ENCODE data around the gene SOX30.
"Not testable (repeated sequence)": the region's sequence is repeated elsewhere in the genome, so short reads cannot be mapped to it uniquely, and the experiment has no call there.

The SOX30 gene

DNA sequence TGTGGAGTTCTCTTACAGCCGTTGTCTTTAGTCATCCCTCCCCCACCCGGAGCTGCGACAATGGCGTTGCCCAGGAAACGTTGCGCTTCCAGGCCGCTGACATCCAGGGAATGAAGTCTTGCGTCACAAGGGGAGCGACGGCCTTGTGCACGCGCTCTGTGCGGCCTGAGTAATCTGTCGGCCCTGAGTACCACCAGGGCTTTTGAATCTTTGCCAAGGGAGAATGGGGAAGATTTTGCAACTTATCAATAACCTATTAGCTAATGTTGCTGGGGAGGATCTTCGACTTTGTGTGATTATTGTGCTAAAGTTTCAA, at the start of gene SOX30:
SOX30 (minus strand) TSS at position 62 of the 316 bp plus-strand sequence. CDS start 360 bp downstream, outside the sequence.
- ChIA-PET POLR2A (no interaction called here), CTCF (no interaction called here)
- H3K4me3 ChIP-seq (ENCODE audit: low read depth, low read length): peak within 1 kb of the TSS; percentile 44
- TF ChIP-seq, protein P1, sequence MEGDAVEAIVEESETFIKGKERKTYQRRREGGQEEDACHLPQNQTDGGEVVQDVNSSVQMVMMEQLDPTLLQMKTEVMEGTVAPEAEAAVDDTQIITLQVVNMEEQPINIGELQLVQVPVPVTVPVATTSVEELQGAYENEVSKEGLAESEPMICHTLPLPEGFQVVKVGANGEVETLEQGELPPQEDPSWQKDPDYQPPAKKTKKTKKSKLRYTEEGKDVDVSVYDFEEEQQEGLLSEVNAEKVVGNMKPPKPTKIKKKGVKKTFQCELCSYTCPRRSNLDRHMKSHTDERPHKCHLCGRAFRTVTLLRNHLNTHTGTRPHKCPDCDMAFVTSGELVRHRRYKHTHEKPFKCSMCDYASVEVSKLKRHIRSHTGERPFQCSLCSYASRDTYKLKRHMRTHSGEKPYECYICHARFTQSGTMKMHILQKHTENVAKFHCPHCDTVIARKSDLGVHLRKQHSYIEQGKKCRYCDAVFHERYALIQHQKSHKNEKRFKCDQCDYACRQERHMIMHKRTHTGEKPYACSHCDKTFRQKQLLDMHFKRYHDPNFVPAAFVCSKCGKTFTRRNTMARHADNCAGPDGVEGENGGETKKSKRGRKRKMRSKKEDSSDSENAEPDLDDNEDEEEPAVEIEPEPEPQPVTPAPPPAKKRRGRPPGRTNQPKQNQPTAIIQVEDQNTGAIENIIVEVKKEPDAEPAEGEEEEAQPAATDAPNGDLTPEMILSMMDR (IDR thresholded peaks at IDR 0.05; ENCODE audit: insufficient read depth, low read length, missing control alignments): no peak
- DNase-seq (ENCODE audit: low read depth, low spot score): no peak

DNA sequence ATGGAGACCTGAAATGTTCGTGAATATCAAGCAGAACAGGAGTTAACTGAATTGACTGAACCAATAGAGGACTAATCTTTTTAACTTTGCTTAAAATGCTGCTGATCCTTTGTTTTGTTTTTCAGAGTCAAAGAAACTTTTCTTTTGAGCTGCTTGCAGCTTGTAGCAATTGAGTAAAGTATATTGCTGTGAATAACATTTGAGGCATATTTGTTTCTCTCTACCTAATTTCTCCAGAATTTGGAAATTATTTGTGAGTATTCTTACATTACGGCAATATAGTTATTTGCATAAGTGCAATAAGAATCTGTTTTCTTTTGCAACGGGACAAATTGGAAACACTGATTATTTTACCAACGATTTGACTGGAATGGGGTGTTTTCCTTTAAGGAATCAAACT, 46.4 kb upstream of the SOX30 start:
- CTCF ChIA-PET; DNase-seq (ENCODE audit: low read depth, low spot score); H3K4me3 ChIP-seq (ENCODE audit: low read depth, low read length); POLR2A ChIA-PET: not testable (repeated sequence)

DNA sequence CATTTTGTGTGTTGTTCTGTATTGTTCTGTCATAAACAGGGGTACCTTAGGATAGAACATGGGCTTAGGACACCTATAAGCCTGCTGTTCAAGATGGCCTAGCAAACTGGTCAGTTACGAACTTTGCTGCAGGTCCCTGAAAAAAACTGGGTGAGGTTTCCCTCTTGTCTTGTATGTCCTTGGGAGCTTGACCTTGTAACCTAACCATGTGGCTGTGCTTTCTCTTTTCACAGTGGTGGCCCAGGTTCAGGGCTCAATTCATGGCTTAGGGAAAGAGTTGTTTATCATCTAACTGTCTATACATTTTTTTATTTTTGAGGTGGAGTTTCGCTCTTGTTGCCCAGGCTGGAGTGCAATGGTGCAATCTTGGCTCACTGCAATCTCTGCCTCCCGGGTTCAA, 43.9 kb upstream of the SOX30 start:
- POLR2A ChIA-PET: not testable (repeated sequence)

DNA sequence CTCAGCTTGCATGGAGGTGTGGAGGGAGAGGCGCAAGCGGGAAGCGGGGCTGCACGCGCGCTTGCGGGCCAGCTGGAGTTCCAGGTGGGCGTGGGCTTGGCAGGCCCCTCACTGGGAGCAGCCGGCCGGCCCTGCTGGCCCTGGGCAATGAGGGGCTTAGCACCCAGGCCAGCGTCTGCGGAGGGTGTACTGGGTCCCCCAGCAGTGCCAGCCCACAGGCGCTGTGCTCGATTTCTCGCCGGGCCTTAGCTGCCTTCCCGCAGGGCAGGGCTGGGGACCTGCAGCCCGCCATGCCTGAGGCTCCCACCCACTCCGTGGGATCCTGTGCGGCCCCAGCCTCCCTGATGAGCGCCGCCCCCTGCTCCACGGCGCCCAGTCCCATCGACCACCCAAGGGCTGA, 41.6 kb upstream of the SOX30 start:
- CTCF ChIA-PET; POLR2A ChIA-PET; DNase-seq (ENCODE audit: low read depth, low spot score); H3K4me3 ChIP-seq (ENCODE audit: low read depth, low read length): not testable (repeated sequence)

More for the DNA sequence above, 43.9 kb upstream of the SOX30 start:
- not testable (repeated sequence) for H3K4me3 ChIP-seq (ENCODE audit: low read depth, low read length); DNase-seq (ENCODE audit: low read depth, low spot score)
- CTCF ChIA-PET: interaction anchor here (1.0 kb wide), 2 partner anchors 10 to 20 kb away, joined by 3 to 4 read pairs; no protein-coding TSS in a partner anchor

DNA sequence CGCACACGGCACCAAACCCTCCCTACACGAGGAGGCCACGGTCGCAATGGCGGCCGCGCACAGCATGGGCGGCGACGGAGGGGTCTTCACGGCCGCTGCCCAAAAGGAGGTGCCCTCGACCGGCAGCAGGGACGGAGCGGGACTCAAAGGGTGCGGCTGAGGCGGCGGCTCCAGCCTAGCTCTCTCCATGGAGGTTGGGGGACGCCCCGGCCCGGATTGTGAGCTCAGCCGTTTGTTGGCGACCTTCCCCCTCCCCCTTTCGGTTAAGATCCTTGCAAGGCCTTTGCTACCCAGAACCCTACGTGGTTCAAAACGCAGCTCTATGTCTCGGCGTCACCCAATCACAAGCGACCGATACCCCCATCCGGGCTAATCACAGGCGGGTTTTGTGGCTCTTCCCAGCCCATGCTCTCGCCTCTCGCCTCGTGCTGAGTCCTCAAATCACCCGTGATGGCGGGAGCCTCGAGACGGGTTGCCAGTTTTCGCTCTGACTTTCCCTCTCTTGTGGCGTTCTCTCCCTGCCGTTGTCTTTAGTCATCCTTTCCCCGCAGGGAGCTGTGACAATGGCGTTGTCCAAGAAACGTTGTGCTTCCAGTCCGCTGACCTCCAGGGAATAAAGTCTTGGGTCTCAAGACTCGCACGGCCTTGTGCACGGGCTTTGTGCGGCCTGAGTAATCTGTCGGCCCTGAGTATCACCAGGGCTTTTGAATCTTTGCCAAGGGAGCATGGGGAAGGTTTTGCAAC, 38.6 kb upstream of the SOX30 start:
- DNase-seq (ENCODE audit: low read depth, low spot score): no peak
- TF ChIP-seq, protein P1 (IDR thresholded peaks at IDR 0.05; ENCODE audit: insufficient read depth, low read length, missing control alignments): no peak
- CTCF ChIA-PET: interaction anchor here (0.6 to 1.7 kb wide), 3 partner anchors 9 to 319 kb away, joined by 3 to 5 read pairs (median 4); no protein-coding TSS in a partner anchor
- POLR2A ChIA-PET: no interaction called here
- no peak overlapping the region; the same call in 1 of the 2 replicates for H3K4me3 ChIP-seq (ENCODE audit: low read depth, low read length)

DNA sequence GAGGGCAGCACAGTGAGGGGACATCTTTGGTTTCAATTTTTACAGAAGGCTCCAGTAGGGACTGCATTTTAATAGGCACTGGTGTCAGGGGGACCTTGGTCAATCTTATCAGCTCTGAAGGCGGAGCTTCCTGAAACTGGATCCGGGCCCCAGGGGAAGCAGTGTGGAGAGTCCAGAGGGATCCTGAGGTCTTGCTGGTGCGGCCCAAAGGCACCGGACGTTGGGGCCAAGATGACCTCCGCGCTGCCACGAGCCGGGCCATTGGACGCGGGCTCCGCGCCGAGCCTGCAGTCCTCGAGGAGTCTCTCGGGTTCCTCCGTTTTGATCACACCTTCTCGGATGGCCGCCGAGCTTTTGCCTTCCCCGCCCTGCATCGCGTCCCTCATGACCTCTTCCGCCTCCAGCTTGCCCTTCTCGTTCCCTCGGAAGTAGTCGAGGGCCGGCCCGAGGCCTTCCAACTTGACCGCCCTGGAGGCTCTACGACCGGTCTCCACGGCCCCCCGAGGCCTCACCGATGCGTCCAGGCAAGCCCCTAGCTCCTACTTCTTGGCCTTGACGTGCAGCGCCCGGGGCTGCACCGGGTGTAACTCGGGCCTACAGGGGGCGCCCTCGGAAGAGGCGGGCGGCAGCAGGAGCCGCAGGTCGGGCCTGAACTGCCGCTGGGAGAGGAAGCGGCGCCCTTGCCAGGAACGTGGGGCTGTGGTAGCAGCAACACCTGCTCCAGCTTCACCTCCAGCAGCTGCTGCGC, 37.9 kb upstream of the SOX30 start:
- POLR2A ChIA-PET: no interaction called here
- TF ChIP-seq, protein P1 (IDR thresholded peaks at IDR 0.05; ENCODE audit: insufficient read depth, low read length, missing control alignments): no peak
- CTCF ChIA-PET: no interaction called here
- no peak for DNase-seq (ENCODE audit: low read depth, low spot score)
- no peak overlapping the region; the same call in 1 of the 2 replicates for H3K4me3 ChIP-seq (ENCODE audit: low read depth, low read length)

DNA sequence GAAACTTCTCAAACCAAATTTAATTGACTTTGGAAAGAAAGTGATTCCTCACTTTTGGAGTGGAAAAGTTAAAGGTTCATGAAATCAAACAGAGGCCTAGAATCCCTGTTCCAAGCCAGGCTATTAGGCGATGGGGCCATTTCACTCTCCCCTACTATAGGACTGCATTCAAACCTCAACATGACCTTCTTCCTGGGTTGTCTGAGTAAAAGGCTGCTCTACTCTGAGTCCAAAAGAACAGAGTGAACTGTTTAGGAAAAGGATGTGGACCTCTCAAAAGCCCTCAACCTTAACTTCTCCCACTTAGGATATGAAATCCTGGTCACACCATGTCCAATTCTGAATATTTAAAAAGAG, 34.9 kb upstream of the SOX30 start:
- H3K4me3 ChIP-seq (ENCODE audit: low read depth, low read length): no peak overlapping the region
- ChIA-PET CTCF (no interaction called here), POLR2A (no interaction called here)
- DNase-seq (ENCODE audit: low read depth, low spot score): no peak
- TF ChIP-seq, protein P1 (IDR thresholded peaks at IDR 0.05; ENCODE audit: insufficient read depth, low read length, missing control alignments): no peak

DNA sequence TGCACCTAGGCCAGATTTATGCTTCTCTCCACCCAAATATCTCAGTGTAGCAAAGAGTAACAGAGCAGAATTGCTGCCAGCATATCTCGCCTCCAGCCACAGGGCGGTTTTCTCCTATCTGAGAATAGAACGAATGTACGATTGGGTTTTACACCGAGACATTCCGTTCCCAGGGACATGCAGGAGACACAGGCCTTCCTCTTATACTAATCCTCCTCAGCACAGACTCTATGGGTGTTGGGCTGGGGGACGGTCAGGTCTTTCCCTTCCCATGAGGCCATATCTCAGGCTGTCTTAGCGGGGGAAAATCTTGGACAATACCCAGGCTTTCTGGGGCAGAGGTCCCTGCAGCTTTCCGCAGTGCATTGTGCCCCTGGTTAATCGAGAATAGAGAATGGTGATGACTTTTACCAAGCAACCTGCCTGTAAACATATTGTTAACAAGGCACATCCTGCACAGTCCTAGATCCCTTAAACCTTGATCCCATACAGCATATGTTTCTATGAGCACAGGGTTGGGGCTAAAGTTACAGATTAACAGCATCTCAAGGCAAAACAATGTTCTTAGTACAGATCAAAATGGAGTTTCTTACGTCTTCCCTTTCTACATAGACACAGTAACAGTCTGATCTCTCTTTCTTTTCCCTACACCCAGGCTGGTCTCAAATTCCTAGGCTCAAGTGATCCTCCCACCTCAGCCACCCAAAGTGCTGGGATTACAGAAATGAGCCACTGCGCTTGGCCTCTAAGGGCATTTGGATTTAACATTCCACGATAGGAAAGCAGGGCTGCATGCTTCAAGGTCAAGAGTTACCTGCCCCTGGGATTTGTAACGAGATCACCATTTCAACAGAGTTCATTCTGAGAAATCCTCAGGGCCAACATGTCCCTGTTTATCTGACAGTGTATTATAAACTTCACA, 34.3 kb upstream of the SOX30 start:
- POLR2A ChIA-PET; CTCF ChIA-PET; DNase-seq (ENCODE audit: low read depth, low spot score); H3K4me3 ChIP-seq (ENCODE audit: low read depth, low read length): not testable (repeated sequence)

Measured in AG04449 (cell line).